Measurements from ENCODE around the gene SLC7A10.

- TF ChIP-seq CTCF (IDR thresholded peaks at IDR 0.05; ENCODE audit: borderline replicate concordance, extremely low read depth, low read length, poor library complexity, severe bottlenecking) (no peak), EZH2 (IDR thresholded peaks at IDR 0.05; ENCODE audit: borderline replicate concordance, low read depth, low read length, severe bottlenecking) (no peak)
These were observed 4.3 kb upstream of the SLC7A10 start for GRCh38 chr19:33229962-33230361.
